ENCODE results near the gene MACROD2. TPM values are rescaled to one million over a fixed set of nuclear protein-coding genes. Genes with fewer than 3 reads are reported as not detected.
"Not testable (repeated sequence)": the region's sequence is repeated elsewhere in the genome, so short reads cannot be mapped to it uniquely, and the experiment has no call there.

MACROD2 gene
- total RNA-seq, 1 donor from 2014 or later: 2.5 TPM

GRCh38 chr20:14921513-14921912 lies 926.2 kb downstream of the MACROD2 start:
- Mint-ChIP-seq H3K9me3 (ENCODE audit: unreplicated experiment) (no peaks in the 10 kb centered on the region), H3K4me3 (ENCODE audit: unreplicated experiment) (no peak overlapping the region)

GRCh38 chr20:14922503-14923267 lies 927.4 kb downstream of the MACROD2 start:
- Mint-ChIP-seq H3K27me3 (ENCODE audit: unreplicated experiment) (no peaks in the 10 kb centered on the region), H3K9me3 (ENCODE audit: unreplicated experiment) (no peaks in the 10 kb centered on the region), H3K4me3 (ENCODE audit: unreplicated experiment) (no peak overlapping the region), H3K36me3 (ENCODE audit: unreplicated experiment) (no peaks in the 10 kb centered on the region), H3K4me1 (ENCODE audit: unreplicated experiment) (peaks cover 7% of the 10 kb centered on the region), H3K27ac (ENCODE audit: unreplicated experiment) (no peak overlapping the region)
- TF ChIP-seq CTCF (IDR thresholded peaks at IDR 0.05): no peak
- DNase-seq (ENCODE audit: extremely low spot score, unreplicated experiment): no peak

More at GRCh38 chr20:14921513-14921912, 926.2 kb downstream of the MACROD2 start:
- Mint-ChIP-seq H3K4me1 (ENCODE audit: unreplicated experiment) (peaks cover 7% of the 10 kb centered on the region), H3K36me3 (ENCODE audit: unreplicated experiment) (no peaks in the 10 kb centered on the region), H3K27ac (ENCODE audit: unreplicated experiment) (no peak overlapping the region), H3K27me3 (ENCODE audit: unreplicated experiment) (peaks cover 3% of the 10 kb centered on the region)
- DNase-seq (ENCODE audit: extremely low spot score, unreplicated experiment): no peak
- TF ChIP-seq CTCF (IDR thresholded peaks at IDR 0.05): no peak

DNA sequence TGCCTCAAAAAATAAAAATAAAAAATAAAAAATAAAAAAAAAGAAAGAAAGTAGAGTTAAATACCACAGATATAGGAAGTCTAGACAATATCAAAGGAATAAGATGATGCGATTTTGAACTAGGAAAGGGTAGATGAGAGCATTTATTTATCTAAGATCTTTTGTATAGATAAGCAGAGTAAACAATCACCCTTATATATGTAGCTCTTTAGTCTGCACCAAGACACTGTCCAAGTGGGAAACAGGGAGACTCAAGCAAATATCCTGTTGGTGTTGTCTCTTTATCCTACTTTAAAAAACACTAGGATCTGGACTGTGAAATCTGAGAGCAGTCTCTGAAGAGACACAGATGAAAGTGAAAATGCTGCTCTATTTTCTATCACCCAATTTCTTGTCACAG lies 929.1 kb downstream of the MACROD2 start:
- no peak overlapping the region for H3K4me3 Mint-ChIP-seq (ENCODE audit: unreplicated experiment)

GRCh38 chr20:14925300-14925699 lies 930.0 kb downstream of the MACROD2 start:
- H3K27ac Mint-ChIP-seq (ENCODE audit: unreplicated experiment): no peak overlapping the region
- peaks cover 3% of the 10 kb centered on the region for H3K4me1 Mint-ChIP-seq (ENCODE audit: unreplicated experiment)
- no peaks in the 10 kb centered on the region for H3K9me3 Mint-ChIP-seq (ENCODE audit: unreplicated experiment)
- H3K36me3 Mint-ChIP-seq (ENCODE audit: unreplicated experiment): no peaks in the 10 kb centered on the region
- no peak overlapping the region for H3K4me3 Mint-ChIP-seq (ENCODE audit: unreplicated experiment)
- TF ChIP-seq CTCF (IDR thresholded peaks at IDR 0.05): no peak
- H3K27me3 Mint-ChIP-seq (ENCODE audit: unreplicated experiment): no peaks in the 10 kb centered on the region
- no peak for DNase-seq (ENCODE audit: extremely low spot score, unreplicated experiment)

More for the DNA sequence above, 929.1 kb downstream of the MACROD2 start:
- no peaks in the 10 kb centered on the region for H3K36me3 Mint-ChIP-seq (ENCODE audit: unreplicated experiment)
- H3K27me3 Mint-ChIP-seq (ENCODE audit: unreplicated experiment): no peaks in the 10 kb centered on the region
- peaks cover 9% of the 10 kb centered on the region for H3K4me1 Mint-ChIP-seq (ENCODE audit: unreplicated experiment)
- TF ChIP-seq CTCF (IDR thresholded peaks at IDR 0.05): no peak
- no peak overlapping the region for H3K27ac Mint-ChIP-seq (ENCODE audit: unreplicated experiment)
- no peaks in the 10 kb centered on the region for H3K9me3 Mint-ChIP-seq (ENCODE audit: unreplicated experiment)
- DNase-seq (ENCODE audit: extremely low spot score, unreplicated experiment): no peak

DNA sequence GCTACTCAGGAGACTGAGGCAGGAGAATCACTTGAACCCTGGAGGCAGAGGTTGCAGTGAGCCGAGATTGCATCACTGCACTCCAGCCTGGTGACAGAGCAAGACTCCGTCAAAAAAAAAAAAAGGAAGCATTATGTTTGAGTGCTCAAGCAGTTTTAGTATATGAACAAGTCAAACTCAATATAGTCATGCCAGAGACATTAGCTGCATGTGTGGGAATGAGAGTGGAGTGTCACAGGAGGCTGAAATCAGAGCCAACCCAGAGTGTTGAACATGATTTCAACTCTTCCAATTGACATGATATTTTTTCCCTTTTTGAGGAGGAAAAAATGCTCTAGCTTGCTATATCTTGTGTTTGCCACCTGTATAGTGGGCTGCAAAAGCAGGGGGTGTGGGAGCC lies 931.1 kb downstream of the MACROD2 start:
- H3K36me3 Mint-ChIP-seq (ENCODE audit: unreplicated experiment); H3K27ac Mint-ChIP-seq (ENCODE audit: unreplicated experiment); H3K9me3 Mint-ChIP-seq (ENCODE audit: unreplicated experiment); H3K4me1 Mint-ChIP-seq (ENCODE audit: unreplicated experiment); H3K27me3 Mint-ChIP-seq (ENCODE audit: unreplicated experiment); H3K4me3 Mint-ChIP-seq (ENCODE audit: unreplicated experiment); DNase-seq (ENCODE audit: extremely low spot score, unreplicated experiment): not testable (repeated sequence)

Data from osteocyte (in vitro differentiated cells).